BJ (cell line): ENCODE measurements around the gene ASGR1. TPM values are rescaled to one million over a fixed set of nuclear protein-coding genes. Genes with fewer than 3 reads are reported as not detected.

Source experiments
- CTCF ChIA-PET: fragments of 350-600 bp; formaldehyde crosslinking; extraction: SDS; loops from one replicate; lab custom pipeline; 2021; ENCODE audit warnings: antibody characterized with exemption, inconsistent platforms; lab: Yijun Ruan, JAX
- POLR2A ChIA-PET: fragments of 300-600 bp; sonication (Branson Sonifier 250); formaldehyde crosslinking; extraction: SDS; loops from one replicate; lab custom pipeline; 2021; ENCODE audit warnings: antibody characterized with exemption; lab: Charles Lee
- DNase-seq: peaks from one replicate; pipeline ENCODE4 v3.0.0-alpha.2; 2011; ENCODE audit warnings: low read depth
- H3K27me3 ChIP-seq: 2 replicates; pipeline ENCODE4 v1.6.0; 2011; ENCODE audit warnings: low read length; ENCODE audit not compliant: control insufficient read depth, insufficient read depth
- H3K36me3 ChIP-seq: 2 replicates; pipeline ENCODE4 v1.5.1; 2011; ENCODE audit warnings: low read length; ENCODE audit not compliant: control insufficient read depth, insufficient read depth
- H3K4me3 ChIP-seq: 2 replicates; pipeline ENCODE4 v1.5.1; 2011; ENCODE audit warnings: low read depth, mild to moderate bottlenecking, control low read depth, low read length
- polyA plus RNA-seq: library from polyadenylated mRNA; depleted of rRNA; stranded (reverse); fragments of >200 nt; gene quantifications from 2 replicates; pipeline ENCODE4 v1.2.3, GENCODE V29; 2011
- TF ChIP-seq, protein P1 (sequence below): IDR thresholded peaks from 2 replicates; pipeline ENCODE4 v1.5.1; 2011; ENCODE audit warnings: low read depth, mild to moderate bottlenecking, control low read depth, inconsistent platforms, low read length, moderate library complexity; ENCODE audit not compliant: insufficient read depth

The ASGR1 gene
- polyA plus RNA-seq, 1 experiment = 0.56 TPM

DNA sequence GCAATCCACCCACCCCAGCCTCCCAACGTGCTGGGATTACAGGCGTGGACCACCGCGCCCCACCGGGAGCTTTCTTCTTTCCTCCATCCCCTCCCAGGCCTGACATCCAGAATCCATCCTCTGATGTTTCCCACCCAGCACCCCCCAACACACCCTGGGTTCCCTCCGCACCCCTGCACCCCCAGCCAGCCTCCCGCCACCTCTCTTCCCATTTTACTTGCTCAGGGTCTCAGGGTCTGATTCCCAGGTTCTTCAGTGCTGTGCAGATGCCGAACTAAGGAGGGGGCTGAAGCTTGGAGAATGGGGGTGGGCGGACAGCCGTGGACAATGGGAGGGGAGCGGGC lies 225 bp downstream of the ASGR1 start:
- CTCF ChIA-PET = interaction anchor here (1.0 to 2.6 kb wide), 5 partner anchors 20 to 264 kb away, joined by 3 to 39 read pairs (median 5); no protein-coding TSS in a partner anchor
- Histone ChIP-seq H3K27me3 (no peaks in the 10 kb centered on the region), H3K36me3 (no peaks in the 10 kb centered on the region), H3K4me3 (no peak overlapping the region)
- TF ChIP-seq, protein P1, sequence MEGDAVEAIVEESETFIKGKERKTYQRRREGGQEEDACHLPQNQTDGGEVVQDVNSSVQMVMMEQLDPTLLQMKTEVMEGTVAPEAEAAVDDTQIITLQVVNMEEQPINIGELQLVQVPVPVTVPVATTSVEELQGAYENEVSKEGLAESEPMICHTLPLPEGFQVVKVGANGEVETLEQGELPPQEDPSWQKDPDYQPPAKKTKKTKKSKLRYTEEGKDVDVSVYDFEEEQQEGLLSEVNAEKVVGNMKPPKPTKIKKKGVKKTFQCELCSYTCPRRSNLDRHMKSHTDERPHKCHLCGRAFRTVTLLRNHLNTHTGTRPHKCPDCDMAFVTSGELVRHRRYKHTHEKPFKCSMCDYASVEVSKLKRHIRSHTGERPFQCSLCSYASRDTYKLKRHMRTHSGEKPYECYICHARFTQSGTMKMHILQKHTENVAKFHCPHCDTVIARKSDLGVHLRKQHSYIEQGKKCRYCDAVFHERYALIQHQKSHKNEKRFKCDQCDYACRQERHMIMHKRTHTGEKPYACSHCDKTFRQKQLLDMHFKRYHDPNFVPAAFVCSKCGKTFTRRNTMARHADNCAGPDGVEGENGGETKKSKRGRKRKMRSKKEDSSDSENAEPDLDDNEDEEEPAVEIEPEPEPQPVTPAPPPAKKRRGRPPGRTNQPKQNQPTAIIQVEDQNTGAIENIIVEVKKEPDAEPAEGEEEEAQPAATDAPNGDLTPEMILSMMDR = no peak
- no peak for DNase-seq
- POLR2A ChIA-PET = no interaction called here

GRCh38 chr17:7177954-7178477 lies 1.2 kb downstream of the ASGR1 start:
- no peak for DNase-seq
- H3K36me3 ChIP-seq = no peaks in the 10 kb centered on the region
- peak overlapping the region; percentile 54 for H3K4me3 ChIP-seq
- no peaks in the 10 kb centered on the region for H3K27me3 ChIP-seq
- ChIA-PET POLR2A (no interaction called here), CTCF (interaction anchor here (0.6 to 2.6 kb wide), 26 partner anchors 10 to 264 kb away, joined by 3 to 39 read pairs (median 4); partner anchors contain the start of gene SLC16A11)
- TF ChIP-seq, protein P1 = no peak

GRCh38 chr17:7177191-7177953 lies 1.8 kb downstream of the ASGR1 start:
- TF ChIP-seq, protein P1 = peak; percentile 84
- no peak for DNase-seq
- POLR2A ChIA-PET = no interaction called here
- Histone ChIP-seq H3K27me3 (no peaks in the 10 kb centered on the region), H3K4me3 (peak overlapping the region; percentile 54), H3K36me3 (no peaks in the 10 kb centered on the region)
- CTCF ChIA-PET = interaction anchor here (0.6 to 2.6 kb wide), 35 partner anchors 8 to 263 kb away, joined by 3 to 39 read pairs (median 4); partner anchors contain the start of gene SLC16A11

DNA sequence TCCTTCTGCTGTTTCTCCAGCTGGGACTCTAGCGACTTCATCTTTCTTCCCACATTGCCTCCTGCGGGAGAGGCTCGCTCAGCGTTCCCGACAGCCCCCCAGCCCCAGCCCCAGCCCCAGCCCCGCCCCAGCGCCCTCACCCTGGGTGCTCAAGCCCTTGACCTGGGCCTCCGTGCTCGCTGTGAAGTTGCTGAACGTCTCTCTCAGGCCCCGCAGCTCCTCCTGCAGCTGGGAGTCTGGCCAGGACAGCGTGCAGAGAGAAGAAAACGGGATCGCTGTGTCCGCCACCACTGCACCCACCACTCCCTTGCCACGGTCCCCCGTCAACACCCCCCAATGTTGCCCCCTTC lies 2.4 kb downstream of the ASGR1 start:
- TF ChIP-seq, protein P1 = no peak
- Histone ChIP-seq H3K4me3 (no peak overlapping the region), H3K27me3 (no peaks in the 10 kb centered on the region), H3K36me3 (no peaks in the 10 kb centered on the region)
- POLR2A ChIA-PET = interaction anchor here (0.6 kb wide), 2 partner anchors 136 to 407 kb away, joined by 3 read pairs; partner anchors contain the start of gene MPDU1
- no peak for DNase-seq
- CTCF ChIA-PET = interaction anchor here (0.6 to 2.6 kb wide), 29 partner anchors 9 to 155 kb away, joined by 3 to 39 read pairs (median 5); no protein-coding TSS in a partner anchor
